Adrenal gland (tissue), 12 donors: ENCODE data around the gene UBR1. TPM values are rescaled to one million over a fixed set of nuclear protein-coding genes. Genes with fewer than 3 reads are reported as not detected.

Source experiments
- DNase-seq, 7 donors: peaks; one replicate each; pipeline ENCODE4 v3.0.0-alpha.2; 2019 to 2020
- H3K27ac ChIP-seq, 5 donors: fragments of 200-600 bp; sonication (generic) in 4 of 5; 1 replicate in 3 of 5; 2 replicates in 2 of 5; pipeline versions ENCODE4 v1.5.1 to v1.8.0; 2016 to 2020; ENCODE audit warnings: mild to moderate bottlenecking in 1 of 5
- H3K27me3 ChIP-seq: fragments of 200-600 bp; 2 replicates; pipeline ENCODE4 v1.8.0; 2021
- H3K36me3 ChIP-seq, 2 donors: fragments of 200-600 bp; replicated peaks in 1 of 2; 1 replicate in 1 of 2; 2 replicates in 1 of 2; pipeline versions ENCODE4 v1.5.1 to v1.8.0; 2018 to 2022
- H3K4me1 ChIP-seq, 2 donors: fragments of 200-600 bp; replicated peaks in 1 of 2; 1 replicate in 1 of 2; 2 replicates in 1 of 2; pipeline versions ENCODE4 v1.5.1 to v1.8.0; 2018 to 2021
- H3K4me3 ChIP-seq, 4 donors: fragments of 200-600 bp; sonication (generic) in 3 of 4; one replicate each; pipeline ENCODE4 v1.5.1; 2016 to 2018
- H3K9me3 ChIP-seq, 3 donors: fragments of 200-600 bp; sonication (generic) in 1 of 3; replicated peaks in 1 of 3; 1 replicate in 2 of 3; 2 replicates in 1 of 3; pipeline versions ENCODE4 v1.5.1 to v1.8.0; 2016 to 2021
- CTCF ChIP-seq, 6 experiments: fragments of 450-650 bp in 4 of 6; fragments of 200-600 bp in 2 of 6; sonication (generic) in 1 of 6; IDR thresholded peaks; 1 replicate in 5 of 6; 2 replicates in 1 of 6; pipeline versions ENCODE4 v1.5.1 to v1.8.0; 2016 to 2021; ENCODE audit warnings: antibody characterized with exemption in 6 of 6, mild to moderate bottlenecking in 2 of 6, moderate library complexity in 1 of 6
- POLR2A ChIP-seq, 2 donors: fragments of 450-650 bp; IDR thresholded peaks; one replicate each; pipeline ENCODE4 v1.6.1; 2017; ENCODE audit warnings: antibody characterized with exemption in 2 of 2, mild to moderate bottlenecking in 2 of 2, moderate library complexity in 1 of 2
- WGBS, 4 donors: extraction: QIAGEN DNeasy Blood & Tissue Kit in 2 of 4; methylation state at CpG; one replicate each; pipeline versions ENCODE4 v1.1.5 to v1.1.7; 2013 to 2017; 5-methylcytosine and 5-hydroxymethylcytosine counted together
- intact Hi-C, 2 donors: fragments of 100-400 bp; cut with DNase I; formaldehyde crosslinking; loops; one replicate each; pipeline versions ENCODE4 v1.14.1 to v1.15.0; 2022 to 2023
- polyA plus RNA-seq, 3 donors: library from polyadenylated mRNA; stranded (reverse); fragments of 200-250 nt in 2 of 3; fragments of 350-450 nt in 1 of 3; fragmentation: Illumina TruSeq in 1 of 3; extraction: RNeasy Lipid Tissue Mini Kit (QIAGEN cat#74804) in 1 of 3; gene quantifications; one replicate each; pipeline ENCODE4 v1.2.3, GENCODE V29; 2013 to 2014
- total RNA-seq, 9 donors: library from RNA; depleted of rRNA in 4 of 9; stranded (reverse); fragments of >200 nt in 4 of 9; fragments of 120-200 nt in 1 of 9; fragmentation: NEBNext Ultra II Directional in 1 of 9; extraction: Animal tissue kit (Norgen Biotek cat#: 25700) in 1 of 9; gene quantifications; one replicate each; pipeline versions ENCODE4 v1.1.0 to v1.2.4, GENCODE V29; 2013 to 2023
- donor health status: healthy with polysubstance abuse.
- donor health status: Bipolar disorder and iron deficiency.
- donor health status: DM: yes; HTN: yes; CAD: no.
- donor health status: DM: no; HTN: no; CAD: no.
- donor health status: DM: no; HTN: no; CAD: no.
- donor health status: DM: yes; HTN: yes; CAD: no.

The UBR1 gene
- total and polyA plus RNA-seq, 12 donors, result 3.9 to 37.9 (median 21.6) TPM

GRCh38 chr15:43150191-43150929 lies 44.5 kb upstream of the UBR1 start:
- intact Hi-C loops, result no loop called here

DNA sequence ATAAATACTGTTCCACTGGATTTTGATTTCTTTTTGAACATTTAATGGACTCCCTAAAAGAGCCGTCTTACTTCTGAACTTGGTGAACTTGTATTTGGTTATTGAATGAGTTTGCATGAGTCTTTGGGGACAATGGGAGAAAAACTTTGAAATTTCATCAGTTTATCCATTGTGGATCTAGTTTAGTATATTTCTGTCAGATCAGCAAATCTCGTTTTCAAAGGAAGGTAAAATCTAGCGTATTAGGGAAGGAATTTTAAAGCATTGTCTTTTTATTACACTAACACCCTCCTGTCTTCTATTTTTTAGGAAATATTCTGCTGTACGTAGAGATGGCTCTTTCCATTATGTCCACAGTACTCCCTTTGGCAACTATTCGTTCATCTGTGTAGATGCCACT lies 40.3 kb upstream of the UBR1 start:
- H3K36me3 ChIP-seq, result peaks cover 0 to 26% of the 10 kb centered on the region in 2 donors
- no peaks in the 10 kb centered on the region for H3K4me1 ChIP-seq
- intact Hi-C loops, result no loop called here

More at GRCh38 chr15:43150191-43150929, 44.5 kb upstream of the UBR1 start:
- 91 to 96% (median 93%) methylated on average over 5 of the region's 5 CpGs for WGBS, 4 donors
- TF ChIP-seq CTCF (IDR thresholded peaks at IDR 0.05), result no peak
- TF ChIP-seq POLR2A (IDR thresholded peaks at IDR 0.05), result no peak
- no peak for DNase-seq
- Histone ChIP-seq H3K27me3 (no peaks in the 10 kb centered on the region), H3K27ac (no peak overlapping the region), H3K9me3 (no peaks in the 10 kb centered on the region), H3K4me1 (no peaks in the 10 kb centered on the region), H3K36me3 (peaks cover 0 to 39% of the 10 kb centered on the region in 2 donors), H3K4me3 (no peak overlapping the region)

GRCh38 chr15:43144512-43144911 lies 38.7 kb upstream of the UBR1 start:
- Histone ChIP-seq H3K36me3 (peaks cover 0 to 33% of the 10 kb centered on the region in 2 donors), H3K9me3 (no peaks in the 10 kb centered on the region)

More for the DNA sequence above, 40.3 kb upstream of the UBR1 start:
- DNase-seq, result no peak
- Histone ChIP-seq H3K4me3 (no peak overlapping the region), H3K27me3 (no peaks in the 10 kb centered on the region), H3K9me3 (no peaks in the 10 kb centered on the region), H3K27ac (no peak overlapping the region)
- no peak for TF ChIP-seq CTCF (IDR thresholded peaks at IDR 0.05)
- TF ChIP-seq POLR2A (IDR thresholded peaks at IDR 0.05), result no peak
- 90 to 92% (median 92%) methylated on average over 5 of the region's 5 CpGs for WGBS, 4 donors

More at GRCh38 chr15:43144512-43144911, 38.7 kb upstream of the UBR1 start:
- no peak for DNase-seq
- Histone ChIP-seq H3K27ac (no peak overlapping the region), H3K4me3 (no peak overlapping the region), H3K4me1 (no peaks in the 10 kb centered on the region), H3K27me3 (no peaks in the 10 kb centered on the region)
- intact Hi-C loops, result no loop called here
- TF ChIP-seq POLR2A (IDR thresholded peaks at IDR 0.05), result no peak
- no peak for TF ChIP-seq CTCF (IDR thresholded peaks at IDR 0.05)
